ENCODE results near the gene CYB5A. TPM values are rescaled to one million over a fixed set of nuclear protein-coding genes. Genes with fewer than 3 reads are reported as not detected.

The CYB5A gene
- total and polyA plus RNA-seq, 9 of the 15 experiments (the other 6 are each of a cell fraction or from before 2014, with no cell fraction given), result 11.9 to 22.6 (median 14.1) TPM

DNA sequence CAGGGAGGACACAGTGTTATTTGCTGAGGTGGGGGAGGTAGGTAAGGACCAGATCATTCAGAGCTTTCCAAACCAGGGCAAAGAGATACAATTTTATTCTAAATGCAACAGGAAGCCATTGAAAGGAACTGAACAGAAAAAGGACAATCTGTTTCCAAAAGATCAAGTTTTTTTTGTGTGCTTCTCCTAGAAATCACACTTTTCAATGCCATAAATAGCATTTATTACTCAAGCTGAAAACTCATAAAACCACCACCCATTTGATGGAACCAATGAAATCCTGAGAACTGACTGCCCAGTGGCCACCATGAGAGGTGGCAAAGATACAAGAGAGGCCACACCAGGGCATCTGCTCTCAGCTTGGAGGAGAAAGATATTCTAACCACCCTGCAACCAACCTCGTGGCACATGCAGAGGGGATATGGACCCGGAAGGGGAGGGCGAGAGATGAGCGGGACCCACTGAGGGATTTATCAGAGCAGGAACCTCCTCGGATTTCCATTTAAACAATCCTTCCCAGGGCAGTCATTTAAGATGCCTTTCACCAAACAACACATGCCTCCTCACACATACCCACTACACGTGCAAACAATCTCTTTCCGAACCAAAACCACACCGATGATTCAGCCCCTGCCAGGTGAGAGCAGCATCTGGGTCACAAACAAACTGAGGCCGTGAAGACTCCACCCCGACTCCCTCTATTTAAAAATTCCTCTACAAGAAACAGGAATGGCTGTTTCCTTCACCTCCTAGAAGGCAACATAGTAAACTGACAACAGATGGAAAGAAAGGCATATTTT is 8.8 kb downstream of the CYB5A start:
- POLR2A ChIA-PET, result no interaction called here
- BruUV-seq (replicated peaks), result no TSS peak
- no peak for TF ChIP-seq NCOA4 (IDR thresholded peaks at IDR 0.05; ENCODE audit: partially characterized antibody)
- TF ChIP-seq HNRNPK (IDR thresholded peaks at IDR 0.05; ENCODE audit: low read depth, low read length, poor library complexity, severe bottlenecking), result no peak
- no peak for TF ChIP-seq ZNF324 (CRISPR knock-in tag; IDR thresholded peaks at IDR 0.05)
- TF ChIP-seq, protein P1, sequence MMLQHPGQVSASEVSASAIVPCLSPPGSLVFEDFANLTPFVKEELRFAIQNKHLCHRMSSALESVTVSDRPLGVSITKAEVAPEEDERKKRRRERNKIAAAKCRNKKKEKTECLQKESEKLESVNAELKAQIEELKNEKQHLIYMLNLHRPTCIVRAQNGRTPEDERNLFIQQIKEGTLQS (IDR thresholded peaks at IDR 0.05), result no peak
- TF ChIP-seq, protein P1 (CRISPR knock-in tag; conservative IDR thresholded peaks at IDR 0.05), result no peak
- no peak for TF ChIP-seq RFX5 (IDR thresholded peaks at IDR 0.05; ENCODE audit: low read depth, low read length)
- TF ChIP-seq SMAD3 (CRISPR knock-in tag; conservative IDR thresholded peaks at IDR 0.05), result no peak
- TF ChIP-seq, protein P2, sequence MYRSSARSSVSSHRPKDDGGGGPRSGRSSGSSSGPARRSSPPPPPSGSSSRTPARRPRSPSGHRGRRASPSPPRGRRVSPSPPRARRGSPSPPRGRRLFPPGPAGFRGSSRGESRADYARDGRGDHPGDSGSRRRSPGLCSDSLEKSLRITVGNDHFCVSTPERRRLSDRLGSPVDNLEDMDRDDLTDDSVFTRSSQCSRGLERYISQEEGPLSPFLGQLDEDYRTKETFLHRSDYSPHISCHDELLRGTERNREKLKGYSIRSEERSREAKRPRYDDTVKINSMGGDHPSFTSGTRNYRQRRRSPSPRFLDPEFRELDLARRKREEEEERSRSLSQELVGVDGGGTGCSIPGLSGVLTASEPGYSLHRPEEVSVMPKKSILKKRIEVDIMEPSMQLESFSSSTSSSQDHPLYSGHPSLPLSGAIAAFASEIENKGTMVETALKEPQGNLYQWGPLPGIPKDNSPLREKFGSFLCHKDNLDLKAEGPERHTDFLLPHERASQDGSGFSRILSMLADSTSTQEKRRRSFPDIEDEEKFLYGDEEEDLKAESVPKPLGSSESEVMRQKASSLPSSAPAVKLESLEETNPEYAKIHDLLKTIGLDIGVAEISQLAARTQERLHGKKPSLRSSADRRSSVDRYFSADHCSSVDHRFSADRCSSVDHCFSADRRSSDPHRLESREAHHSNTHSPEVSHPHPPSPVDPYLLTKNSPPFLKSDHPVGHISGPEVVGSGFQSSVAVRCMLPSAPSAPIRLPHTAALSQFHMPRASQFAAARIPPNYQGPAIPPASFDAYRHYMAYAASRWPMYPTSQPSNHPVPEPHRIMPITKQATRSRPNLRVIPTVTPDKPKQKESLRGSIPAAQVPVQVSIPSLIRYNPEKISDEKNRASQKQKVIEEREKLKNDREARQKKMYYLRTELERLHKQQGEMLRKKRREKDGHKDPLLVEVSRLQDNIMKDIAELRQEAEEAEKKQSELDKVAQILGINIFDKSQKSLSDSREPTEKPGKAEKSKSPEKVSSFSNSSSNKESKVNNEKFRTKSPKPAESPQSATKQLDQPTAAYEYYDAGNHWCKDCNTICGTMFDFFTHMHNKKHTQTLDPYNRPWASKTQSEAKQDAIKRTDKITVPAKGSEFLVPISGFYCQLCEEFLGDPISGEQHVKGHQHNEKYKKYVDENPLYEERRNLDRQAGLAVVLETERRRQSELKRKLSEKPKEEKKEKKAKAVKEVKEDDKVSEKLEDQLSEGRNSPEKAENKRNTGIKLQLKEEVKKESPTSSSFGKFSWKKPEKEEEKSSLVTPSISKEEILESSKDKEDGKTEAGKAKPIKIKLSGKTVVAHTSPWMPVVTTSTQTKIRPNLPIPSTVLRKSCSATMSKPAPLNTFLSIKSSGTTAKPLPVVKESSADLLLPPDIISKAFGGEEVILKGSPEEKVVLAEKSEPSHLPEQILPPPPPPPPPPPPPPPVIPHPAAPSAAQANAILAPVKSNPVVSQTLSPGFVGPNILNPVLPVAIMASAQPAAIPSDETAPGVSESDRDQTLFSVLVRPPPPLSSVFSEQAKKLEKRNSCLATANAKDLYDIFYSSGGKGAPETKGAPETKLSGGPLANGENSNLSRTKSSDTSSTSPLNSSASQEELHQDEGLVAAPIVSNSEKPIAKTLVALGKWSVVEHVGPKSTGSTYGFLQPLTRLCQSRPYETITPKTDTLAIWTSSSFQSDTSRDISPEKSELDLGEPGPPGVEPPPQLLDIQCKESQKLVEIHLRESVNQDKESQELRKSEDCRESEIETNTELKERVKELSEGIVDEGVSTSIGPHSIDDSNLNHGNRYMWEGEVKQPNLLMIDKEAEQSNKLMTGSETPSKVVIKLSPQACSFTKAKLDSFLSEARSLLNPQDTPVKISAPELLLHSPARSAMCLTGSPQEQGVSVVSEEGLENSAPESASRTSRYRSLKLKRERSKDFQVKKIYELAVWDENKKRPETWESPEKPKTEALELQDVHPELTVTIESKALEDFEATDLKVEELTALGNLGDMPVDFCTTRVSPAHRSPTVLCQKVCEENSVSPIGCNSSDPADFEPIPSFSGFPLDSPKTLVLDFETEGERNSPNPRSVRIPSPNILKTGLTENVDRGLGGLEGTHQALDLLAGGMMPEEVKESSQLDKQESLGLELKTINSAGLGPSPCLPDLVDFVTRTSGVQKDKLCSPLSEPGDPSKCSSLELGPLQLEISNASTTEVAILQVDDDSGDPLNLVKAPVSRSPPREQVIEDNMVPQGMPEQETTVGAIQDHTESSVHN (IDR thresholded peaks at IDR 0.05; ENCODE audit: borderline replicate concordance in 1 of 2, low read depth in 1 of 2), result no peak
- TF ChIP-seq GABPB2 (CRISPR knock-in tag; conservative IDR thresholded peaks at IDR 0.05), result no peak

More for the DNA sequence above, 8.8 kb downstream of the CYB5A start:
- no peak for FAIRE-seq
- H3K9ac ChIP-seq (ENCODE audit: insufficient read depth in 1 of 2, low read depth in 2 of 2, low read length in 2 of 2), result no peak overlapping the region
- no peaks in the 10 kb centered on the region for H3K36me3 ChIP-seq (ENCODE audit: control insufficient read depth, insufficient read depth, low read length)
- no peak overlapping the region for H3K4me3 ChIP-seq
- no peaks in the 10 kb centered on the region for H3K79me2 ChIP-seq (ENCODE audit: control insufficient read depth, insufficient read depth, low read length)
- no peaks in the 10 kb centered on the region for H4K20me1 ChIP-seq (replicated peaks; ENCODE audit: control insufficient read depth, insufficient read depth, low read length)
- H3K9me3 ChIP-seq (replicated peaks; ENCODE audit: control insufficient read depth, insufficient read depth, low read depth, low read length), result no peaks in the 10 kb centered on the region
- DNase-seq (ENCODE audit: extremely low read depth in 1 of 4, low spot score in 3 of 4), result no peak
- peaks cover 0 to under 1% of the 10 kb centered on the region in 2 experiments; a peak in 1 of 5 replicates for H3K4me1 ChIP-seq (replicated peaks in 1 of 2; ENCODE audit: control insufficient read depth in 2 of 2, insufficient read depth in 2 of 2, low read length in 2 of 2)
- intact Hi-C loops (cut with micrococcal nuclease) (no loop called here), in situ Hi-C loops (cut with MboI) (no loop called here)
- H3K9me1 ChIP-seq (ENCODE audit: control insufficient read depth, insufficient read depth, low read length), result no peaks in the 10 kb centered on the region
- H2AFZ ChIP-seq (ENCODE audit: low read depth, low read length), result no peak overlapping the region
- no peak overlapping the region for H3K4me2 ChIP-seq (ENCODE audit: insufficient read depth, low read length)
- H3K27me3 ChIP-seq (ENCODE audit: control insufficient read depth in 2 of 2, insufficient read depth in 2 of 2, low read length in 2 of 2), result no peaks in the 10 kb centered on the region
- CTCF ChIA-PET (ENCODE audit: low intra/inter-chr PET ratio), result no interaction called here
- H3K27ac ChIP-seq (ENCODE audit: extremely low read depth, low read depth, low read length), result no peak overlapping the region
- ATAC-seq, result no peak
- 21% methylated on average over 10 of the region's 10 CpGs for WGBS (ENCODE audit: insufficient coverage, low coverage, missing lambda C conversion rate)
